IPS-18c (cell line): ENCODE results near the gene GAS7.

Experiments
- H3K4me3 ChIP-seq: 2 replicates; pipeline ENCODE4 v1.7.0; 2013; ENCODE audit warnings: low read depth, mild to moderate bottlenecking, low read length, moderate library complexity; ENCODE audit not compliant: insufficient read depth
- H3K9me3 ChIP-seq: one replicate; pipeline ENCODE4 v1.6.1; 2013; ENCODE audit warnings: mild to moderate bottlenecking, low read length, moderate library complexity; ENCODE audit not compliant: control insufficient read depth, insufficient read depth

Gene GAS7

DNA sequence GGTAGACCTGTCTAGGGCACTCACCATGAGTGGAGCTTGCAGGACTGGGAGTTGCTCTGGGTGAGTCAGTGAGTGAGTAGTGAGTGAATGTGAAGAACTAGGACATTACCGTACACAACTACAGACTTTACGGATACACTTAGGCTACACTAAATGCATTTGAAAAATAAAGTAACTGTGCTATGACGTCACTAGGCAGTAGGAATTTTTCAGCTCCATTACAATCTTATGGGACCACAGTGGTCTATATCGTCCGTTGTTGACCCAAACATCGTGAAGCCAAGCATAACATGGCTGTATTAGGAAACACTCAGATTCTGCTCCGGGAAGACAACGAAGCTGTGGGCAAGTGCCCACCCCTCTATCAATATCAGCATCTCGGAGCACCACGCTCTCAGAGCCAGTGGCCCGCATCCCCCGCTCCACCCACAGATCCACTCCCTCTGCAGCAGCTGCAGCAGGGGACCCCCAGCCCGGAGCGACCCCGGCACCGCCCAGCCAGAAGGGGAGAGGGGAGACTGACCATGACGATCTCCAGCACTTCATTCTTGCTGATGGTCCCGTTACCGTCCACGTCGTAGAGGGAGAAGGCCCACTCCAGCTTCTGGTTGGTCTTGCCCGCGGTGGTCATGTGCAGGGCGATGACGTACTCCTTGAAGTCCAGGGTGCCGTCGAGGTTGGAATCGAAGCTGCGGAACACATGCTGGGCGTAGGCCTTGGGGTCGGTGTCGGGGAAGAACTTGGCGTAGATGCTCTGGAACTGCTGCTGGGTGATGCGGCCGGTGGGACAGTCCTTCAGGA is 293.9 kb downstream of the GAS7 start:
- Histone ChIP-seq H3K4me3 (no peak overlapping the region), H3K9me3 (peaks cover 3% of the 10 kb centered on the region)

DNA sequence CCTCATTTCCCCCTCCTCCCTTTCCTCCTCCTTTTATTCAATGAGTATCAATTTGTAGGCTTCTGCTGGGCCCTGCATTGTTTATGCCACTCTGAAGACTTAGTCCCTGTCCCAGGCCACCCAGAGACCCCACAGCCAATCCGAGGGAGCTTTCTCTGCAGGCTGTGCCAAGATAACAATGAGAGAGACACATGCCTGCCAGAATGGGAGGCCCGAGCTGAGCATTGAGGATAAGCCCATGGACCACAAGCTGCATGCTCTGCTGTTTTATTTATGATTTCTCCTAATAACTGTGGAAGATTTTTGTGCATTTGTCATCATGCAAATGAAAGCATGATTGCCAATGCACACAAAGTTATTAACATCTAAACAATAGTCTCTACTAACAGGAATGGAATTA is 296.3 kb downstream of the GAS7 start:
- H3K4me3 ChIP-seq: no peak overlapping the region
- peaks cover 3% of the 10 kb centered on the region for H3K9me3 ChIP-seq

DNA sequence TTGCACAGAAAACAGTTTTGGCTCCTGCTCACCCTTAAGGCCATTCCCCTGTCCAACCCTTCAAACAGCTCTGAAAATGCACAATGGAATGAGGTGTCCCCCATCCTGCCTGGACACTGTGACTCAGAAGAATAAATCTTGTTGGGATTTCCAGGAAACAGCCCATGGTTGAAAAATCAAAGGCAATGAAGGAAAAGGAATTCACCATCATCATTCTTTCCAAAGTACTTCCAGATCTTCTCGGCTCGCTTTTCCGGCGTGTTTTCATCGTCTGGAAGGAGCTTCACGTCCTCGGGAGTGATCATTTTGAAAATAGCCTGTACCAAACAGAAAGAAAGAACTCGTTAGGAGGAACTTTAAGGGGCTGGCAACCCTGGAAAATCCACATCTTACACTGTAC is 297.6 kb downstream of the GAS7 start:
- H3K9me3 ChIP-seq: peaks cover 3% of the 10 kb centered on the region
- H3K4me3 ChIP-seq: no peak overlapping the region

DNA sequence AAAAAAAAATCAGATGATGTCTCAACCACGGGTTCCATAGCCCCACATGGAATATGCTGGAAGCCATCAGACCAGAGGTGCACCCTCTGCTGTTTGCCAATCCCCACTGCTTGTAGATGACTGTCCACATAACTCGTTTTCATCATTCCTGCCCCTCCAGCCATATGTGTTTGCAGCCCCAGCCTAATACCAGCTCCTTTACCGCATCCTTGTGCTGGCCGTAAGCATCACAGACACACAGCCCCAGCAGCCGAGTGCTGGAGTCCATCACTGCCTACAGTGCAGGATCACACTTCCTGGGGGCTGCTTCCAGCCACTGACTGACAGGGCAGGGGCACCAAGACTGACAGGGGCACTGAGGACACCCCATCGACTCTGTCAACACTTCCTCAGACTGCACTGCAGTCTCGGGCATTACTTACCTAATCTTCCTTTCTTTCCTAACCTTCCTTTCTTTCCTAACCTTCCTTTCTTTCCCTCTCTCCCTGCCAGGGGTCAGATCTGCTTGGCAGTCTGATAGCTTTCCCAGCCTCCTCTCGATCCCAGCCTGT is 298.3 kb downstream of the GAS7 start:
- Histone ChIP-seq H3K4me3 (no peak overlapping the region), H3K9me3 (no peaks in the 10 kb centered on the region)

DNA sequence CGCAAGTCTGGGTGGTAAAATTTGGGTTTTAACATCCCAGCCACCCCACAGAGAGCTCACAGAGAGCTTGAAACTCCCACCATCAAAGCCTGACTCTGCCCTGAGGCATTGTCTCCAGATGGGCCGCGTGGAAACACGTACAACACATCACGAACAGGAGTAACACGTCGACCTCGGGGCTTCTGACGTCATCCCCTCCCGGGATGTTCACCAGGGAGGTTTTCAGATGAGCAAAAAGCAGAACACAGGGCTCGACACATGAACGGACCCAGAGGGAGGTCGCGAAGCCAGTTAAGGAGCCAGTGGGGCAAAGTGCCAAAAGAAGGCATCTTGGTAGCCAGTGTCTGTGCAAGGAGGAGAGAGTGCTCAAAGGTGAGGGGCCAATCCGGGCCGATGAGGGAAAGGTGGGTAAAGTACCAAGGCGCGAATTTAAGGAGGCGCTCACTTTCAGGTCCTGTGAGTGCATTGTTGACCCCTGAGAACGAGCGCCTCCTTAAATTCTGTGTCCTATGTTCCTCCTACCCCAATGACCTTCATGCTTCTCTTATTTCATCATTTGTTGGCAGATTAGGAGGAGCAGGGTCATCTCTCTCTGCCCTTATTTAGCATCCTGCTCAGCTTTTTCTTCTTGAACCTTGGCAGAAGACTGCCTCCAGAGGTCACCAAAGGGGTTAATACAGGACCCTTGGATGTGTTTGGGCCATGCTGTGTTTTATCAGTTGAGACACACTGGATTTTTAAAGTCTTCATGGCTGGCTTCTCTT is 298.9 kb downstream of the GAS7 start:
- H3K4me3 ChIP-seq: no peak overlapping the region
- peaks cover under 1% of the 10 kb centered on the region for H3K9me3 ChIP-seq

DNA sequence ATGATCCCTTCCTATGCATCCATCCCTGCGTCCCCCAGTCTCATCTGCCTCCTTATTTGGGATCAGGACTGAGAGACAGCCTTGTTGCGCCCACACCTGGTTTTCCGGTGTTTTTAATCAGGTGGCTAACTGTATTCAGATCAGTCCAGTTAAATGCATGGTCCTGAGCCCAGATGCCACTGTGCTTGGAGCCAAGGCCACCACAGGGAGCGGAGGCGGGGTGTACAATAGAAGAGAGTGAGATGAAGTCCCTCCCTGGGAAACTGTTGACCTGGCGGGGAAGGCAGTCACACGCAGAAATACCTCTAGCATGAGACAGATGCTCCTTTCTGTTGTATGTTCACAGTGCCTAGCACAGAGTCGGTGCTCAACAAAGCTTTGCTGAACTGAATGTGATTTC is 299.6 kb downstream of the GAS7 start:
- peaks cover 4% of the 10 kb centered on the region for H3K9me3 ChIP-seq
- no peak overlapping the region for H3K4me3 ChIP-seq

DNA sequence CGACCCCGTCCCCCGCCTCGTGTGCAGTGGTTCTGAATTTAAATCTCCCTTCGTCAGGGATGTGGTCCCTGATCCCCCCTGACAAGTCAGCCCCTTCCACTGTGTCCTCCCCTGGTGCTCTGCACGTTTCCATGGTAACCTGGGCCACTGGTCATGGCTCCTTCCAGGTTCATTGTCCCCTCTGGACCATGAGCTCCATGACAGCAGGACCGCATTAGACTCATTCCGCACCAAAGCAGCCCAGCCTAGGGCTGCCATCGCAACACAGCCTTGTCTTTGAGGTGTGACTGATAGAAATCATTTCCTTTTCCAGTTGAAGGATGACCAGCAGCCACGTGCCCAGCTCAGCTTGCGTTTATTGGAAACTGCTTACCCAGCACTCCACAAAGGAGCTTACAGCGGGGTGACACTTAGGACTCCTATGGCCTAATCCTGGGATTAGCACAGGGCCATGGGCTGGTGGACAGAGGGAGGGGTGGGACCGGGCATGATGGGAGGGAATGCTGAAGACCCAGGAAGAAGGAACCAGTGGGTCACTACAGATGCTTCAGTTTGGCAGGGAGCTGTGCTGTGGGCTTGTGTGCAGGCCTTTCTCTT is 300.9 kb downstream of the GAS7 start:
- Histone ChIP-seq H3K4me3 (no peak overlapping the region; the same call in 1 of the 2 replicates), H3K9me3 (peaks cover 4% of the 10 kb centered on the region)

DNA sequence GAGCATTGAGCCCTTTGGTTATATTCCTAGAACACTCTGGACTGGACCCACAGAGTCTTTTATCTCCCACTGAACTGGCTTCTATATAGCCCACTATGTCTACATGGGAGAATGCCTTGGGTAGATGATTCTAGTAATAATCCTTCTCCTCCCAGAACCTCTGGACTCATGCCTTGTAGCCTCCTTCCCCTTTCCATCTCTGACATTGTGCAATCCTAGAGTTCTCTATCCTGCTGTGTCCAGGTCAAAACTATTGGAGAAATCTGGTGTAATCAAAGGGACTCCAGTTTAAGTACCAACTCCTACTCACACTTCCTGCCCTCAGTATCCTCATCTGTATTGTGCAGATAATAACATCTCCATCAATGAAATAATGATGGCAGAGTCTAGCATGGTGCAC is 302.5 kb downstream of the GAS7 start:
- peaks cover 4% of the 10 kb centered on the region for H3K9me3 ChIP-seq
- no peak overlapping the region for H3K4me3 ChIP-seq

DNA sequence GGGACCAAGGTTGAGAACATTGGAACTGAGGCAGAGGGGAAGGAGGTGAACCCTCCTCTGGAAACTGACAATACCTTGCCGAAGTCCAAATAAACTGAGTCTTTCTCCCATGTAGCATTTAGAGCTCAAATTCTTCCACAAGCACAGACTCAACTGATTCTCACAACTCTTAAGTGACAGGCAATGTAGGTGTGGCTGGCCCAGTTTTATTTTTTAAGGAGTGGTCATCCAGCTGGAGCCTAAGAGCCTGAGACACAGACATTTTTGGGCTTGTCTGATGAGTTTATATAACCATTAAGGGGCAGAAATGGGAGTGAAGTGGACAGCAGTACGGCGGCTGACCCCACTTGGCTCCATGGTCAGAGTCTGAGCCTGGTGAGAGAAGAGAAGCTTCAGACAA is 304.2 kb downstream of the GAS7 start:
- no peak overlapping the region for H3K4me3 ChIP-seq
- peaks cover 4% of the 10 kb centered on the region for H3K9me3 ChIP-seq

DNA sequence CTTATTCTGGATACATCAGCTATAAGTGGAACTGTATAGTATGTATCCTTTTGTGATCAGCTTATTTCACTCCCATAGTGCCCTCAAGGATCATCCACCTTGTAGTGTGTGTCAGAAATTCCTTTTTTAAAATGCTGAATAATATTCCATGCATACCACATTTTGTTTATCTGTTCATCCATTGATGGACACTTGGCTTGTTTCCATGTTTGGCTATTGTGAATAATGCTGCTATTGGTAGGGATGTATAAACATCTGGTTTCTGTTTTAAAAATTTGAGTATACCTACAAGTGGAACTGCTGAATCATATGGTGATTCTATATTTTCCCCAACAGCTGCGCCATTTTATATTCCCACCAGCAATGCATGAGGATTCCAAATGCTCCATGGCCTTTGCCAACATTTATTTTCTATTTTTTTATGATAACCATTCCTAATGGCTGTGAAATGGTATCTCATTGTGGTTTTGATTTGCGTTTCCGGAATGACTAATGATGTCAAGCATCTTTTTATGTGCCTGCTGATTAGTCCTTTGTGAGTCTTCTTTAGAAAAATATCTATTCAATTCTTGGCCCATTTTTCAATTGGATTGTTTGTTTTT is 304.9 kb downstream of the GAS7 start:
- H3K9me3 ChIP-seq: peaks cover 4% of the 10 kb centered on the region
- H3K4me3 ChIP-seq: no peak overlapping the region

DNA sequence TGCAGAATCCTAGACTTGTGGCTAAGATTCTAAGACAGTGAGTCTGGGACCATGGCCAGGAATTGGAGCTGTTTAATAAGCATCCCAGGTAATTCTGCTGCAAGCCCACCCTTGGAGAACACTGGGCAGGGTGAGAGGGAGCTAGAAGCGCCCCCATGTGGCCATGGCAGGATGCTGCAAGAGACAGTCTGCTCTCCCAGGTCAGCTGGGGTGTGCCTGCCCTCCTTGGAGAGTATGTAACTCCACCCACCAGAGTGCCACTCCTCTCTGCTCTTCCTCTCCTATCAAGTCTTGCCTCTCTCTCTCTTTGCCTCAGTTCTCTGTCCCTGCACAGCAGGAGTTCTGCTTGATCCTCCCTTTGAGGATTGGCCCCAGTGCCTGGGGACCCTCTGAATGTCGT is 308.3 kb downstream of the GAS7 start:
- no peak overlapping the region for H3K4me3 ChIP-seq
- peaks cover 6% of the 10 kb centered on the region for H3K9me3 ChIP-seq

DNA sequence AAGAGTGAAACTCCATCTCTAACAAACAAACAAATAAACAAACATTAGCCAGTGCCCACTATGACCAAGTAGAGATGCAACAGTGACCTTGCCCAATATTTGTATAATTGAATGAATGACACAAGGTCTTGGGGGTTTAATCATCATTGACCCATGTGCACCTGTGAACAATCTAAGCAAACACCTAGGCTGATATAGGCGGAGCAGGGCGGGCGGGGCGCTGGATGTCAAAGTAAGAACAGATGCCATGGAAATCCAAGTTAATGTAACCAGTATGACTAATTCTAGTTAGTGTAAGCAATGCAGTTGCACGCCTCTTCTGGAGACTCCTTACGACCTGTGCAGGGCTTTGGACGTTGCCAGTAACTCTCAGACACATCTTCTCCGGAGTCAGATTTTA is 310.9 kb downstream of the GAS7 start:
- Histone ChIP-seq H3K4me3 (no peak overlapping the region), H3K9me3 (peaks cover 2% of the 10 kb centered on the region)

DNA sequence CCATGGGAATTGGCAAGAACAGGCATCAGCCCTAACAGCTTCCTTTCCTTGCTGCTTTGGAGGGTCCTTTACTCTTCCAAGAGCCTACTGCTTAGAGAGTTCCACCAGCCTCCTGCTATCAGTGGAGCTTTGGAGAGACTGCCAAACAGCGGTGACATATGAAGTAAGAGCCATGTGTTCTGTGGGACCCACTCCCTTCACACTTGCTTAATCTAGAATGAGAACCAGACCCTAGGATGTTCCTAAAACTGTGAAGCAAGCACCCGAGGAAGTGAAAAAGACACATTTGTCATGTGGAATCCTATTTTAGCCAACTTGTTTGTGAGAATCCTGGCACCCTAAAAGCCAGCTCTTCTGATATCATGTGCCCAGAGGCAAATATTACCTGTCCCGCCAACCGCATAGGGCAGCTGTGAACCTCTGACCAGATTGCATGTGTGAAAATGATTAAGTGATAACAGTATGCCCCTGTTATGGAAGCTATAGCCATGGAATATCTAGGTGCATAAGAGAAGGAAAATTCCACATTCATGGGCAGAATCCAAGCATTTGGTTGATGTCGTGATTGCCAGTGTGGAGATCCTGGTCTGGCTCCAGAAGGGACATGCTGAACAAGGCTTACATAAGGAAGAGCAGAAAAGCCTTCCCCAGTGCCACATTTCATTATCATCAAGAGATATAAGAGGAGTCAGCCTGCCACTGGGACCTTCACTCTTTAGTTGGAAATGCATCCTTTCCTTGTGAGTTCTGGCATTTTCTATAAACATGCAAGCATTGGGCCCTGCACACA is 312.1 kb downstream of the GAS7 start:
- peaks cover 2% of the 10 kb centered on the region for H3K9me3 ChIP-seq
- H3K4me3 ChIP-seq: no peak overlapping the region

DNA sequence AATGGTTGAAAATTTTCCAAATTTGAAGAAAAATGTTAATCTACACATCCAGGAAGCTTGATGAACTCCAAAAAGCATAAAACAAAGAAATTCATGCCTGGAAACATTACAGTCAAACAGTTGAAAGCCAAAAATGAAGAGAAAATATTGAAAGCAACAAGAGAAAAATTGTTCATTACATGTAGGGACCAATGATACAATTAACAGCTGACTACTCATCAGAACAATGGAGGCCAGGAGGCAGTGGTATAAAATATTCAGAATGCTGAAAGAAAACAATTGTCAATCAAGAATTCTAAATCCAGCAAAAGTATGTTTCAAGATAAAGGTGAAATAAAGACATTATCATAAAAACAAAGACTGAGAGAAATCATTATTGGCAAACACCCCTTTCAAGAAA is 315.0 kb downstream of the GAS7 start:
- Histone ChIP-seq H3K9me3 (peaks cover 2% of the 10 kb centered on the region), H3K4me3 (no peak overlapping the region)

DNA sequence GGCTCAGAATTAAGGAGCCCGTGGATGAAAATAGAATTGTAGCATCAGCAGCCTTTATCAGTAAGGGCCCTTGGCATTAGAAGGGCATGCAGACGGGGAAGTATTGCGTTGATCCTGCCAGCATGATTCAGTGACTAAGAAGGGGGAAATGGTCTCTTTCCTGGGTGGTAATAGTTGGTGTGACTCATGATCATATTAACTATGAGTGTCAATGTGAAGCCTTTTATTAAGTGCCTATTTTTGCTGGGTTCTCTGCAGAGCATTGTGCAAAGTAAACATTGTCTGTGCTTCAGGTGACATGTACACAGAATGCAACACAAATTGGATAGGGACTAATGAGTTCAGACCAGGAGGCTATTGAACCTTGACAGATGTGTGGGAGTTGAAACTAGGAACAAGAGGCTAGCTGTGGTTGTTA is 317.8 kb downstream of the GAS7 start:
- Histone ChIP-seq H3K4me3 (no peak overlapping the region), H3K9me3 (peaks cover 2% of the 10 kb centered on the region)

DNA sequence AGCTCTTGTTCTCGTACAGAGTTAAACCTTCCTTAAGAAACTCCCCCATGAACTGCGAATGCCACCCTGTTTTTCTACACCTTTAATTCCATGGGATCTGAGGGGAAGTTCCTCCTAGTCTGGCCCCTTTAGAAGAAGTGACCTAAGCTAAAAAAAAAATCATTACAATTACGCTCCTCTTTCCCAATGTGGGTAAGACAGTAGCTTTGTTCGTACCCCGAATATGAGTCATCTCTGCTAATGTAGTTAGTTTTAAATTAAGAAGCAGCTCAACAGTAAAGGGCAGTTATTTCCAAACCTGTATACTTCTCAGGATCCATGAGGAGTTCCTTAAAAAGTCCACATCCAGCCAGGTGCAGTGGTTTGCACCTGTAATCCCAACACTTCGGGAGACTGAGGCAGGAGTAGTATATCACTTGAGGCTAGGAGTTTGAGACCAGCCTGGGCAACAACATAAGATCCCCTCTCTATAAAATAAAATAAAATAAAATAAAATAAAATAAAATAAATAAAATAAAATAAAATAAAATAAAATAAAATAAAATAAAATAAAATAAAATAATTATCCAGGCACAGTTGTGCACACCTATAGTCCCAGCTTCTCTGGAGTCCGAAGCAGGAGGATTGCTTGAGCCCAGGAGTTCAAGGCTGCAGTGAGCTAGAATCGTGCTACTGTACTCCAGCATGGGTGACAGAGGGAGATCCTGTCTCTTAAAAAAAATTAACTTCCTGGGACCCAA is 319.4 kb downstream of the GAS7 start:
- no peak overlapping the region for H3K4me3 ChIP-seq
- no peaks in the 10 kb centered on the region for H3K9me3 ChIP-seq
